GM23338 (cell line): ENCODE measurements around the gene CTNND2. TPM values are rescaled to one million over a fixed set of nuclear protein-coding genes. Genes with fewer than 3 reads are reported as not detected.

Source experiments
- ATAC-seq: fragments of 200-7000 bp; cut with Tn5 transposase; 3 replicates; pipeline ENCODE4 v1.9.1; 2020
- DNase-seq: peaks from one replicate; pipeline ENCODE4 v3.0.0-alpha.2; 2015; ENCODE audit warnings: low spot score
- H2AFZ ChIP-seq: fragments of 200-600 bp; sonication (generic); 2 replicates; pipeline ENCODE4 v1.8.0; 2016; ENCODE audit warnings: antibody characterized with exemption, mild to moderate bottlenecking, moderate library complexity
- H3F3A ChIP-seq: fragments of 200-600 bp; sonication (generic); replicated peaks from 2 replicates; pipeline ENCODE4 v1.8.0; 2017; ENCODE audit warnings: antibody characterized with exemption, mixed run types, low read depth
- H3K27ac ChIP-seq: fragments of 200-600 bp; sonication (generic); 2 replicates; pipeline ENCODE4 v1.6.1; 2016; ENCODE audit warnings: low read depth
- H3K27me3 ChIP-seq: fragments of 200-600 bp; sonication (generic); 2 replicates; pipeline ENCODE4 v1.8.0; 2016; ENCODE audit warnings: mild to moderate bottlenecking, mixed run types, moderate library complexity; ENCODE audit not compliant: insufficient read depth
- H3K36me3 ChIP-seq: fragments of 200-600 bp; sonication (generic); 2 replicates; pipeline ENCODE4 v1.8.0; 2016; ENCODE audit warnings: mild to moderate bottlenecking; ENCODE audit not compliant: insufficient read depth
- H3K4me1 ChIP-seq: fragments of 200-600 bp; sonication (generic); 2 replicates; pipeline ENCODE4 v1.8.0; 2016; ENCODE audit warnings: mild to moderate bottlenecking, moderate library complexity; ENCODE audit not compliant: insufficient read depth
- H3K4me2 ChIP-seq: fragments of 200-600 bp; sonication (generic); 2 replicates; pipeline ENCODE4 v1.7.1; 2017; ENCODE audit warnings: mixed run types
- H3K4me3 ChIP-seq: fragments of 200-600 bp; sonication (generic); 2 replicates; pipeline ENCODE4 v1.6.1; 2016; ENCODE audit warnings: mixed run types
- H3K79me2 ChIP-seq: fragments of 200-600 bp; sonication (generic); replicated peaks from 2 replicates; pipeline ENCODE4 v1.8.0; 2017; ENCODE audit warnings: mild to moderate bottlenecking; ENCODE audit not compliant: insufficient read depth
- H3K9me2 ChIP-seq: fragments of 200-600 bp; sonication (generic); 2 replicates; pipeline ENCODE4 v1.8.0; 2017; ENCODE audit not compliant: insufficient read depth
- H4K20me1 ChIP-seq: fragments of 200-600 bp; sonication (generic); replicated peaks from 2 replicates; pipeline ENCODE4 v1.8.0; 2017; ENCODE audit warnings: mild to moderate bottlenecking; ENCODE audit not compliant: insufficient read depth
- H3K27ac Mint-ChIP-seq: 2 replicates; pipeline ENCODE4 v1.8.0; 2020; ENCODE audit warnings: inconsistent platforms, mild to moderate bottlenecking, moderate library complexity, mixed read lengths
- H3K27me3 Mint-ChIP-seq: 3 replicates; pipeline ENCODE4 v1.8.0; 2022; ENCODE audit warnings: low read depth, mild to moderate bottlenecking, moderate library complexity, mixed read lengths, inconsistent platforms; ENCODE audit not compliant: insufficient read depth, poor library complexity
- H3K36me3 Mint-ChIP-seq: 3 replicates; pipeline ENCODE4 v1.8.0; 2021; ENCODE audit warnings: low read depth, mild to moderate bottlenecking, inconsistent platforms, moderate library complexity, mixed read lengths
- H3K4me1 Mint-ChIP-seq: 3 replicates; pipeline ENCODE4 v1.8.0; 2020; ENCODE audit warnings: mild to moderate bottlenecking, inconsistent platforms, mixed read lengths
- H3K4me3 Mint-ChIP-seq: 3 replicates; pipeline ENCODE4 v1.8.0; 2021; ENCODE audit warnings: moderate library complexity, mild to moderate bottlenecking, inconsistent platforms, mixed read lengths
- H3K9me3 Mint-ChIP-seq: 3 replicates; pipeline ENCODE4 v1.8.0; 2020; ENCODE audit warnings: moderate library complexity, mild to moderate bottlenecking, inconsistent platforms, mixed read lengths
- CREB1 ChIP-seq: fragments of 250-450 bp; sonication (Bioruptor Pico); IDR thresholded peaks from 2 replicates; pipeline ENCODE4 v1.5.0; 2020; ENCODE audit warnings: low read depth, mild to moderate bottlenecking, moderate library complexity
- CTCF ChIP-seq, 2 experiments: fragments of 200-600 bp in 1 of 2; sonication (generic) in 1 of 2; conservative IDR thresholded peaks; 2 replicates each; pipeline versions ENCODE4 v1.5.1 to v1.6.1; 2016 to 2017; ENCODE audit warnings: antibody characterized with exemption in 2 of 2, low read depth in 2 of 2, mild to moderate bottlenecking in 2 of 2, moderate library complexity in 1 of 2
- EZH2phosphoT487 ChIP-seq: fragments of 200-600 bp; sonication (generic); IDR thresholded peaks from one replicate; pipeline ENCODE4 v1.8.1; 2018; ENCODE audit warnings: antibody characterized with exemption; ENCODE audit not compliant: unreplicated experiment
- JUNB ChIP-seq: IDR thresholded peaks from one replicate; pipeline ENCODE4 v1.6.1; 2016; ENCODE audit warnings: antibody characterized with exemption; ENCODE audit not compliant: unreplicated experiment
- STAT1 ChIP-seq: IDR thresholded peaks from one replicate; pipeline ENCODE4 v1.6.1; 2016; ENCODE audit warnings: antibody characterized with exemption; ENCODE audit not compliant: unreplicated experiment
- ZNF114 ChIP-seq: fragments of 250-450 bp; sonication (Bioruptor Pico); IDR thresholded peaks from 2 replicates; pipeline ENCODE4 v1.5.0; 2020; ENCODE audit warnings: mild to moderate bottlenecking, moderate library complexity
- ZNF331 ChIP-seq: fragments of 250-450 bp; sonication (Bioruptor Pico); IDR thresholded peaks from 2 replicates; pipeline ENCODE4 v1.5.0; 2020; ENCODE audit warnings: low read depth, mild to moderate bottlenecking, moderate library complexity
- polyA plus RNA-seq: library from polyadenylated mRNA; unstranded; fragments of >200 nt; fragmentation: Nextera tagmentation; extraction: Ambion mirVana; gene quantifications from 2 replicates; pipeline ENCODE4 v1.2.1, GENCODE V29; 2016
- total RNA-seq: library from RNA; depleted of rRNA; stranded (reverse); fragments of >200 nt; shearing (Covaris generic); gene quantifications from 2 replicates; pipeline ENCODE4 v1.2.3, GENCODE V29; 2014
- TF ChIP-seq, protein P1 (sequence below): fragments of 250-450 bp; sonication (Bioruptor Pico); IDR thresholded peaks from 2 replicates; pipeline ENCODE4 v1.5.0; 2020; ENCODE audit warnings: mild to moderate bottlenecking, moderate library complexity
- TF ChIP-seq, protein P2 (sequence below): IDR thresholded peaks from 2 replicates; pipeline ENCODE4 v1.6.1; 2016; ENCODE audit warnings: antibody characterized with exemption

Gene CTNND2
- total and polyA plus RNA-seq, 2 experiments from 2014 or later: 5.1 to 7.0 TPM

GRCh38 chr5:11152368-11152767 is 751.9 kb downstream of the CTNND2 start (continued):
- TF ChIP-seq, protein P1, sequence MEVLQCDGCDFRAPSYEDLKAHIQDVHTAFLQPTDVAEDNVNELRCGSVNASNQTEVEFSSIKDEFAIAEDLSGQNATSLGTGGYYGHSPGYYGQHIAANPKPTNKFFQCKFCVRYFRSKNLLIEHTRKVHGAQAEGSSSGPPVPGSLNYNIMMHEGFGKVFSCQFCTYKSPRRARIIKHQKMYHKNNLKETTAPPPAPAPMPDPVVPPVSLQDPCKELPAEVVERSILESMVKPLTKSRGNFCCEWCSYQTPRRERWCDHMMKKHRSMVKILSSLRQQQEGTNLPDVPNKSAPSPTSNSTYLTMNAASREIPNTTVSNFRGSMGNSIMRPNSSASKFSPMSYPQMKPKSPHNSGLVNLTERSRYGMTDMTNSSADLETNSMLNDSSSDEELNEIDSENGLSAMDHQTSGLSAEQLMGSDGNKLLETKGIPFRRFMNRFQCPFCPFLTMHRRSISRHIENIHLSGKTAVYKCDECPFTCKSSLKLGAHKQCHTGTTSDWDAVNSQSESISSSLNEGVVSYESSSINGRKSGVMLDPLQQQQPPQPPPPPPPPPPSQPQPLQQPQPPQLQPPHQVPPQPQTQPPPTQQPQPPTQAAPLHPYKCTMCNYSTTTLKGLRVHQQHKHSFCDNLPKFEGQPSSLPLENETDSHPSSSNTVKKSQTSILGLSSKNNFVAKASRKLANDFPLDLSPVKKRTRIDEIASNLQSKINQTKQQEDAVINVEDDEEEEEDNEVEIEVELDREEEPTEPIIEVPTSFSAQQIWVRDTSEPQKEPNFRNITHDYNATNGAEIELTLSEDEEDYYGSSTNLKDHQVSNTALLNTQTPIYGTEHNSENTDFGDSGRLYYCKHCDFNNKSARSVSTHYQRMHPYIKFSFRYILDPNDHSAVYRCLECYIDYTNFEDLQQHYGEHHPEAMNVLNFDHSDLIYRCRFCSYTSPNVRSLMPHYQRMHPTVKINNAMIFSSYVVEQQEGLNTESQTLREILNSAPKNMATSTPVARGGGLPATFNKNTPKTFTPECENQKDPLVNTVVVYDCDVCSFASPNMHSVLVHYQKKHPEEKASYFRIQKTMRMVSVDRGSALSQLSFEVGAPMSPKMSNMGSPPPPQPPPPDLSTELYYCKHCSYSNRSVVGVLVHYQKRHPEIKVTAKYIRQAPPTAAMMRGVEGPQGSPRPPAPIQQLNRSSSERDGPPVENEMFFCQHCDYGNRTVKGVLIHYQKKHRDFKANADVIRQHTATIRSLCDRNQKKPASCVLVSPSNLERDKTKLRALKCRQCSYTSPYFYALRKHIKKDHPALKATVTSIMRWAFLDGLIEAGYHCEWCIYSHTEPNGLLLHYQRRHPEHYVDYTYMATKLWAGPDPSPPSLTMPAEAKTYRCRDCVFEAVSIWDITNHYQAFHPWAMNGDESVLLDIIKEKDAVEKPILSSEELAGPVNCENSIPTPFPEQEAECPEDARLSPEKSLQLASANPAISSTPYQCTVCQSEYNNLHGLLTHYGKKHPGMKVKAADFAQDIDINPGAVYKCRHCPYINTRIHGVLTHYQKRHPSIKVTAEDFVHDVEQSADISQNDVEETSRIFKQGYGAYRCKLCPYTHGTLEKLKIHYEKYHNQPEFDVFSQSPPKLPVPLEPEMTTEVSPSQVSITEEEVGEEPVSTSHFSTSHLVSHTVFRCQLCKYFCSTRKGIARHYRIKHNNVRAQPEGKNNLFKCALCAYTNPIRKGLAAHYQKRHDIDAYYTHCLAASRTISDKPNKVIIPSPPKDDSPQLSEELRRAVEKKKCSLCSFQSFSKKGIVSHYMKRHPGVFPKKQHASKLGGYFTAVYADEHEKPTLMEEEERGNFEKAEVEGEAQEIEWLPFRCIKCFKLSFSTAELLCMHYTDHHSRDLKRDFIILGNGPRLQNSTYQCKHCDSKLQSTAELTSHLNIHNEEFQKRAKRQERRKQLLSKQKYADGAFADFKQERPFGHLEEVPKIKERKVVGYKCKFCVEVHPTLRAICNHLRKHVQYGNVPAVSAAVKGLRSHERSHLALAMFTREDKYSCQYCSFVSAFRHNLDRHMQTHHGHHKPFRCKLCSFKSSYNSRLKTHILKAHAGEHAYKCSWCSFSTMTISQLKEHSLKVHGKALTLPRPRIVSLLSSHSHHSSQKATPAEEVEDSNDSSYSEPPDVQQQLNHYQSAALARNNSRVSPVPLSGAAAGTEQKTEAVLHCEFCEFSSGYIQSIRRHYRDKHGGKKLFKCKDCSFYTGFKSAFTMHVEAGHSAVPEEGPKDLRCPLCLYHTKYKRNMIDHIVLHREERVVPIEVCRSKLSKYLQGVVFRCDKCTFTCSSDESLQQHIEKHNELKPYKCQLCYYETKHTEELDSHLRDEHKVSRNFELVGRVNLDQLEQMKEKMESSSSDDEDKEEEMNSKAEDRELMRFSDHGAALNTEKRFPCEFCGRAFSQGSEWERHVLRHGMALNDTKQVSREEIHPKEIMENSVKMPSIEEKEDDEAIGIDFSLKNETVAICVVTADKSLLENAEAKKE: no peak

DNA sequence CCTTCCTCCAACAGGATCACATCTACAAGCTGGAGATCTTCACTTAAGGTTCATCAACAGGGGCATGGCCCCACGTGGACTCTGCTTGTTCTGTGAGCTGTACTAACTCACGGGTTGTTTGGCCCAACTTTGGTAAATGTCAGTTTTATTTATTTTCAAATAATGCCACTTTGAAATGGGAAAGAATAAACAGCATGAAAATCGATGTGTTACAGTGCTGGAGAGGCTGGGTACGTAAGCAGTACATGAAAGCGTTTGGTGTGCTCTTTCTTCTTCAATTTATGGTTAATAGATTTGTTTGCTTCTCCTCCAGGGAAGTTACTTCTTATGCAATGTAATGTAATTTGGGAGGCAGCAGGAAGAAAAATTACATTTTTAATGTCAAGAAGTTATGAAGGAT is 753.3 kb downstream of the CTNND2 start:
- Mint-ChIP-seq H3K4me1 (no peaks in the 10 kb centered on the region; the same call in 1 of the 3 replicates), H3K27me3 (no peaks in the 10 kb centered on the region), H3K27ac (no peak overlapping the region), H3K4me3 (no peak overlapping the region), H3K36me3 (no peaks in the 10 kb centered on the region), H3K9me3 (no peaks in the 10 kb centered on the region)
- Histone ChIP-seq H2AFZ (no peak overlapping the region), H3K27ac (no peak overlapping the region), H3K36me3 (no peaks in the 10 kb centered on the region), H3K4me2 (no peak overlapping the region), H3F3A (no peaks in the 10 kb centered on the region), H3K9me2 (no peaks in the 10 kb centered on the region), H3K4me1 (no peaks in the 10 kb centered on the region), H4K20me1 (no peaks in the 10 kb centered on the region), H3K79me2 (no peaks in the 10 kb centered on the region), H3K27me3 (no peaks in the 10 kb centered on the region), H3K4me3 (no peak overlapping the region)
- no peak for ATAC-seq
- no peak for DNase-seq
- TF ChIP-seq EZH2phosphoT487: no peak
- TF ChIP-seq STAT1: no peak
- TF ChIP-seq JUNB: no peak
- TF ChIP-seq CREB1 (CRISPR knock-in tag): no peak
- no peak for TF ChIP-seq CTCF (conservative IDR thresholded peaks at IDR 0.05; ENCODE audit: low read depth in 2 of 2)
- TF ChIP-seq, protein P2, sequence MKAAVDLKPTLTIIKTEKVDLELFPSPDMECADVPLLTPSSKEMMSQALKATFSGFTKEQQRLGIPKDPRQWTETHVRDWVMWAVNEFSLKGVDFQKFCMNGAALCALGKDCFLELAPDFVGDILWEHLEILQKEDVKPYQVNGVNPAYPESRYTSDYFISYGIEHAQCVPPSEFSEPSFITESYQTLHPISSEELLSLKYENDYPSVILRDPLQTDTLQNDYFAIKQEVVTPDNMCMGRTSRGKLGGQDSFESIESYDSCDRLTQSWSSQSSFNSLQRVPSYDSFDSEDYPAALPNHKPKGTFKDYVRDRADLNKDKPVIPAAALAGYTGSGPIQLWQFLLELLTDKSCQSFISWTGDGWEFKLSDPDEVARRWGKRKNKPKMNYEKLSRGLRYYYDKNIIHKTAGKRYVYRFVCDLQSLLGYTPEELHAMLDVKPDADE: no peak
- TF ChIP-seq ZNF331 (CRISPR knock-in tag): no peak
- TF ChIP-seq ZNF114 (CRISPR knock-in tag): no peak
